ENCODE data around the gene LRFN4.

DNA sequence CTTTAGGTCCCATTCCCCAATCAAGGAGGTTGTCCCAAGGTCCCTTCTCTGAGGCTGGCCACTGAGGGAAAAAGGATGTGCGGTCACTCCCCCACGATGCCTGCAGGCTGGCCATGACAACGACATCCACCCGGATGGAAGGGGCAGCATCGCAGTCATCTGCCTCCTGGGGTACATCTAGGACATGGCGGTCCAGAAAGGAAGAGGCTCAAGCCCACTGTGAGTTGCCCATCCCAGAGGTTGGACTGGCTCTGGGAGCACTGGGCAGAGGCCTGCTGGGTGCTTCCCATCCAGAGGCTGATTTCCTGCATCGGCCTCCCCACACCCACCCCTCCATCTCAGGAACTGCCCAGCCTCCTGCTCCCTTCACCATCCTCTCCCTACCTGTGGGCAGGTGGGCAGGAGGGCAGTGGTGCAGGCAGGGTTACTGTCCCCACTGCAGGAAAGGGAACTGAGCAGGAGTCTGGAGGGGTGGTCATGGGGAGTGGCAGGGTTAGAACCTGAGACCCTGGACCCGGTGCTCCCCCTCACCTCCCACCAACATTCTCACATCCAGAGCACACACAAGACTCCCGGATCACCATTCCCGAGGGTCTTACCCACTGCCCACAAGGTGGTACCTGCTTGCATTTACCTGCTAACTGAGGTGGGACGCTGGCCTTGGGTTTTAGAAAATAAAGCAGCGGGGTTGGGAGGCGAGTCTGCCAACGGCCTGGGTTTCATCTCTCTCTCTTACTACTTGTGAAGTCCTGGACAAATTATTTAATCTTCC is 9.2 kb upstream of the LRFN4 start:
- TF ChIP-seq POLR2A (IDR thresholded peaks at IDR 0.05; ENCODE audit: low read length) (no peak), GATA1 (IDR thresholded peaks at IDR 0.05; ENCODE audit: low read depth, low read length) (no peak)
